Activated CD4-positive, alpha-beta T cell treated with anti-CD3 and anti-CD28 coated beads, Interleukin-2, amount 50 U/mL, for 1 hour (primary cell): ENCODE measurements around the gene MINDY2.
"Not testable (repeated sequence)": the region's sequence is repeated elsewhere in the genome, so short reads cannot be mapped to it uniquely, and the experiment has no call there.

Experiments
- DNase-seq: peaks from one replicate; pipeline ENCODE4 v3.0.0-alpha.2; 2020

The MINDY2 gene

GRCh38 chr15:58833681-58834426 is 62.8 kb downstream of the MINDY2 start:
- DNase-seq = not testable (repeated sequence)

- no peak for DNase-seq
Measured at GRCh38 chr15:58839485-58839884, 68.4 kb downstream of the MINDY2 start.

DNA sequence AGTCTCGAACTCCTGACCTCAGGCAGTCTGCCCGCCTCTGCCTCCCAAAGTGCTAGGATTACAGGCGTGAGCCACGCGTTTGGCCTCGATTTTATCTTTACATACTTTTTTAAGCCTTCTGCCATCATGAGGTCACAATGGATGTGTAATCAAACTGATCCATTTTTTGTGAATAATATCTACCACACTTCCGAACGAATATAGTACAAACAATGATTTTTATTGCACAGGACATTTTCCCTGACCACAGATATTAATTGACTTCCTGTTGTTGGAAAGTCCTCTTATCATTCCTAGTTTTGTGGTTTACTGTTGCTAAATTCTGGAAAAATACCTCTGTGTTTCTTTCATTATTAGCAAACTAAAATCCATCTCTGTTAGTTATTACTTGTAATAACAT is 68.9 kb downstream of the MINDY2 start:
- DNase-seq = no peak

- no peak for DNase-seq
Measured at GRCh38 chr15:58842713-58843396, 71.8 kb downstream of the MINDY2 start.

GRCh38 chr15:58851205-58851604 is 80.1 kb downstream of the MINDY2 start:
- not testable (repeated sequence) for DNase-seq

- DNase-seq = no peak
Measured at GRCh38 chr15:58852347-58852746, 81.2 kb downstream of the MINDY2 start.

GRCh38 chr15:58854593-58854992 is 83.5 kb downstream of the MINDY2 start:
- DNase-seq = no peak

GRCh38 chr15:58856086-58856485 is 85.0 kb downstream of the MINDY2 start:
- DNase-seq = no peak

GRCh38 chr15:58856621-58857020 is 85.5 kb downstream of the MINDY2 start:
- not testable (repeated sequence) for DNase-seq

GRCh38 chr15:58862326-58862725 is 91.2 kb downstream of the MINDY2 start:
- no peak for DNase-seq

DNA sequence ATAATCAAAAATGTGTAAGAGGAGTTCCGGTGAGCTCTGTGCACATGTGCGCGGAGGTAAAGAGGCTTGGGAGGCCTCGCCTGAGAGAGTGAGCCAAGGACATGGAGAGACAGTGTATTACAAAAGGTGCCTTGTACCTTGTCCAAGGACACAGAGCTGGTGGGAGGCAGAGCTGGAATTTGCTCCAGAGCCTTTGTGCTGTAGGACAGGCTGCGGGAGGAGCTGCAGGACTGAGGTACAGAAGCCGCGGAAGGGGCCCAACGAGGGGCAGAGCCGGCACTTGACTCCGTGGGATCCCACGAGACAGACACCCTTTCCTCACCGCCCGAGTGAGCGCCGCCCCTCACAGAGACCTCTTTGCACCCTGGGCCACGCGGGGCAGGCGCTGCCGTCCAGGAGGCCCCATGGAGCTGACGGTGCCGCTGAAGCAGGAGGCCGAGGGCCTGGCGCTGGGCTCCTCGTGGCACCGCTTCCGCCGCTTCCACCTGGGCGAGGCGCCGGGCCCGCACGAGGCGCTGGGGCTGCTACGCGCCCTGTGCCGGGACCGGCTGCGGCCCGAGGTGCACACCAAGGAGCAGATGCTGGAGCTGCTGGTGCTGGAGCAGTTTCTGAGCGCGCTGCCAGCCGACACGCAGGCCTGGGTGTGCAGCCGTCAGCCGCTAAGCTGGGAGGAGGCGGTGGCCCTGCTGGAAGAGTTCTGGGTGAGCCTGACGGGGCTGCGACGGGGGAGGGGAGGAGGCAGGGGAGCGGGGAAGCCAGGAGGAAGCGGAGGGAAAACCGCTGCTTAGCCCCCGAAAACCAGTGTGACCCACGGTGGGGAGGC is 93.7 kb downstream of the MINDY2 start:
- DNase-seq = no peak

DNA sequence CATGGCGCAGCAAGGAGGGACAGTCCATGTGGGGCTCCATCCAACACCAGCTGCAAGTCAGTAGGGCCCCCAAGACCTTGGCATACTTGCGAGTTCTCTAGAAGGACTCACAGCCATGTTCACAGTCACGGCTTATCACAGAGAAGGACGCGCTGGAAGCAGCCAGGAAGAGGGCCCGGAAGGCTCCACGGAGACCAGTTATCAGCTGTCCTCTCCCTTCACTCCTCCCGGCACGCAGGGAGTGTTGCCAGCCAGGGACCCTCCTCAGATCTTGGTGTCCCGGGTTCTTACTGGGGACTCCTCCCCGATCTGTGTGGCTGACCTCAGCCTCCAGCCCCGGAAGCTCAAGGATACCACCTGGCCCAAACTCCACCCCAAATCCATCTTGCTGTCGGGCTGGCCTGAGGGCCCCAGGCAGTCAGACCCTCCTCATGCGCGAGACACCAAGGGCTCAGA is 94.4 kb downstream of the MINDY2 start:
- DNase-seq = no peak

DNA sequence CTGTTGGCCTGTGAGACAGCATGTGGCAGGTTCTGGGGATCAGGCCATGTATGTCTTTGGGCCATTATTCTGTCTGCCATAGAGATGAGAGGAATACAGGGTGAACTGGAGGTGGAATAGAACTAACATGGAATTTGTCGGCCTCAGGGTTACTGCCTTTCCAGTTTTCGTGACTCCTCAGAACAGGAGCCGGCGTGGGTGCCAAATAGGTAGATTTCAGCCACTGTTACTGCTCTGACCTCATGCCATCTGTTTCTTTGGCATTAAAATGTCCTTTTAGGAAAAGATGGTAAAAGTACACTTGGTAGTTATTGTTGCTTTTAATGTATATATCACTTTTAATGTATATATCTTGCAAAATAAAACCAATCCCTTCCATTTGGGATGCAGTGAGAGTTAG is 96.8 kb downstream of the MINDY2 start:
- no peak for DNase-seq

GRCh38 chr15:58870451-58870850 is 99.3 kb downstream of the MINDY2 start:
- DNase-seq = no peak

- no peak for DNase-seq
Measured at GRCh38 chr15:58873267-58873666, 102.2 kb downstream of the MINDY2 start.

GRCh38 chr15:58875343-58875742 is 104.2 kb downstream of the MINDY2 start:
- no peak for DNase-seq

DNA sequence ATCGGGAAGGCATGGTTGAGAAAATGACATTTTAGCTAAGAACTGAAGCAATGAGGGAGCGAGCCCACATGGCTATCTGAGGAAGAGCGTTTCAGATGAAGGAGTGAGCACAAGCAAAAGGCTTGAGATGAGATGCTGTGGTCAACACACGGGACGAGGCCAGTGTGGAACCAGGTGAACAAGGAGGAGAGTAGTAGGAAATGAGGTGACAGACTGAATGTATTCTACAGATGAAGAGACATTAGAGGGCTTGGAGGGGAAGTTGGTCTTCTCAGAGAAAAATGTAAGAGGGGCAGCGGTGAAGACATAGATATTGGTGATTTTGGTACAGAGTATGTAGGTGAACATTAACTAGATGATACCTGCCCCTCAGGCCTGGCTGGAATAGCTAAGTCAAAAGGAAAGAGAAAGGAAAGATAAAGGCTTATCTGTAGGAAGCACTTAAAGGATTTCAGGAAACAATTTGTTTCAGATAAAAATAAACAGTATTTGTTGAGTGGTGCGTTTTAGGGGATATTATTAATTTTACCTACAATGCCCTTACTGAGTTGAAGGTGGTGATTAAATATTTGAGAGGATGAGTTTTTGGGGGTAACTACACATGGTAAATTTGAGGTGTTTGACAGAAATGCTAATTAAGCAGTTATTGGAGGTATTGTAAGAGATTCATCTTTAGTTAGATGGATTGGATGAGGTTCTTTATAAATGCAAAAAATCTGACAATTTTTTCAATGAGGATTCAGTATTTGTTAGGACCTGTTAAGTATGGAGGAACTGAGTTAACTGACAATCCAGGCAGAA is 105.4 kb downstream of the MINDY2 start:
- no peak for DNase-seq

GRCh38 chr15:58877999-58878825 is 107.1 kb downstream of the MINDY2 start:
- DNase-seq = no peak

DNA sequence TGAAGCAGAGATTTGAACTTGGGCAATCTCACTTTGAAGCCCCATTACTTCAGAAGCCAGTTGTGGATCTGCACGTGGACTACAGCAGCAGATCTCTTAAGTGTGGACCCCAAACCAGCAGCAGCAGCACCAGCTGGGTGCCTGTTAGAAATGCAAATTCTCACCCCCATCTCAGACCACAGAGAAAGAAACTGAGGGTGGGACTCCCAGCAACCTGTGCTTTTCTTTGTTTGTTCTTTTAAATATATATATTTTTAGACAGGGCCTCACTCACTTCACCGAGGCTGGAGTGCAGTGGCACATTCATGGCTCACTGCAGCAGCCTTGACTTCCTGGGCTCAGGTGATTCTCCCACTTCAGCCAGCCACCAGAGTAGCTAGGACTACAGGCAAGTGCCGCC is 109.2 kb downstream of the MINDY2 start:
- DNase-seq = no peak

DNA sequence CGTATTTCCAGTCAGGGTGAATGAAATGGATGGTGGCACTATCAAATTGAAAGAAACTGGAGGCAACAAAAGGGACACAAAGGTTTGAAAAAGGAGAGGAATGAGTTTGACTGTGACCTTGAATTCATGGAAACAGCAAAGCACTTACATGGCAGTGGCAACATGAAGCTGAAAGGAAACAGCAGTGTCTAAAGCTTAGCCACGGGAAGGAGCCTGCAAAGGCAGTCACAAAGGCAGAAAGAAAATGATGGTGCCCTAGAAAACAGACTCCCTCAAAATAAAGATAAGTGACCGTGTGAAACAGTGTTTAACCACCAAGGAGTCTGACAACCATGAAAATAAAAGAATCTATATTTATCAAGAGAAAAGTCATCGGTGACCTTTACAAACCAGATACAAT is 111.1 kb downstream of the MINDY2 start:
- no peak for DNase-seq

- DNase-seq = not testable (repeated sequence)
Measured at GRCh38 chr15:58883926-58884325, 112.8 kb downstream of the MINDY2 start.

GRCh38 chr15:58886921-58887320 is 115.8 kb downstream of the MINDY2 start:
- no peak for DNase-seq
